Vagina (tissue), 2 donors: ENCODE data around the gene ISG15.

ENCODE experiments used
- CTCF ChIP-seq, 3 experiments: fragments of 450-650 bp in 2 of 3; fragments of 200-600 bp in 1 of 3; sonication (generic) in 1 of 3; IDR thresholded peaks; one replicate each; pipeline ENCODE4 v1.5.1; 2017 to 2019; ENCODE audit warnings: antibody characterized with exemption in 3 of 3, mild to moderate bottlenecking in 2 of 3, moderate library complexity in 2 of 3
- POLR2A ChIP-seq, 2 donors: fragments of 450-650 bp; IDR thresholded peaks; one replicate each; pipeline ENCODE4 v1.6.1; 2017; ENCODE audit warnings: antibody characterized with exemption in 2 of 2, mild to moderate bottlenecking in 2 of 2, moderate library complexity in 2 of 2

GRCh38 chr1:998745-998994 lies 14.6 kb upstream of the ISG15 start:
- TF ChIP-seq CTCF (IDR thresholded peaks at IDR 0.05) (no peak), POLR2A (IDR thresholded peaks at IDR 0.05) (no peak)
